ENCODE results near the gene SFT2D1. TPM values are rescaled to one million over a fixed set of nuclear protein-coding genes. Genes with fewer than 3 reads are reported as not detected.

Gene SFT2D1
- total RNA-seq, 4 donors from 2014 or later = 21.4 to 32.2 (median 26.1) TPM

DNA sequence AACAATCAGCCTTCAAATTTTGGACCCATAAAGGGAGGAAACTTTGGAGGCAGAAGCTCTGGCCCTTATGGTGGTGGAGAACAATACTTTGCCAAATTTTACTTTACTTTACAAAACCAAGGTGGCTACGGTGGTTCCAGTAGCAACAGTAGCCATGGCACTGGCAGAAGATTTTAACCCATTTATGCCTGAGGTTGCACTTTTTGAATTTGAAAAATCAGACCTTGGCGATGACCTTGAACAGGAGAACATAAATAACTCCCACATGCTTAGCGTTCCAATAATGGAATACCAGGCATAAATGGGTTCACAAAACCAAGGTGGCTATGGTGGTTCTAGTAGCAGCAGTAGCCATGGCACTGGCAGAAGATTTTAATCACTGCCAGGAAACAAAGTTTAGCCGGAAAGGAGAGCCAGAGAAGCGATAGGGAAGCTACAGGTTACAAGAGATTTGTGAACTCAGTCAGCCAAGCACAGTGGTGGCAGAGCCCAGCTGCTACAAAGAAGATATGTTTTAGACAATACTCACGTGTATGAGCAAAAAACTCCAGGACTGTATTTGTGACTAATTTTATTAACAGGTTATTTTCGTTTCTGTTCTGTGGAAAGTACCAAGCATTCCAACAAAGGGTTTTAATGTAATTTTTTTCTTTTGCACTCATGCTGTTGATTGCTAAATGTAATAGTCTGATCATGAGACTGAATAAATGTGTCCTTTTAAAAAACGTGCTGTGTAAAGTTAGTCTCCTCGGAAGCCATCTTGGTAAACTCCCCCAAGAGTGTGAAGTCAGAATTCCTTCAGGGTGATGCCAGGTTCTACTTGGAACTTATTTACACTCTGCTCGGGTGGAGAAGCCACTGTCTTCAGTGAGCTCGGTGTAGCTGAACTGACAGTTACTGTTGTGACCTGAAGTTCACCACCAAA, 6.7 kb downstream of the SFT2D1 start:
- Histone ChIP-seq H3K27ac (no peak overlapping the region), H3K4me3 (no peak overlapping the region), H3K9me3 (no peaks in the 10 kb centered on the region), H3K36me3 (peaks cover 0 to 40% of the 10 kb centered on the region in 2 donors), H3K4me1 (peaks cover 0 to 65% (median 13%) of the 10 kb centered on the region in 3 donors), H3K27me3 (no peaks in the 10 kb centered on the region)
- TF ChIP-seq, protein P1, sequence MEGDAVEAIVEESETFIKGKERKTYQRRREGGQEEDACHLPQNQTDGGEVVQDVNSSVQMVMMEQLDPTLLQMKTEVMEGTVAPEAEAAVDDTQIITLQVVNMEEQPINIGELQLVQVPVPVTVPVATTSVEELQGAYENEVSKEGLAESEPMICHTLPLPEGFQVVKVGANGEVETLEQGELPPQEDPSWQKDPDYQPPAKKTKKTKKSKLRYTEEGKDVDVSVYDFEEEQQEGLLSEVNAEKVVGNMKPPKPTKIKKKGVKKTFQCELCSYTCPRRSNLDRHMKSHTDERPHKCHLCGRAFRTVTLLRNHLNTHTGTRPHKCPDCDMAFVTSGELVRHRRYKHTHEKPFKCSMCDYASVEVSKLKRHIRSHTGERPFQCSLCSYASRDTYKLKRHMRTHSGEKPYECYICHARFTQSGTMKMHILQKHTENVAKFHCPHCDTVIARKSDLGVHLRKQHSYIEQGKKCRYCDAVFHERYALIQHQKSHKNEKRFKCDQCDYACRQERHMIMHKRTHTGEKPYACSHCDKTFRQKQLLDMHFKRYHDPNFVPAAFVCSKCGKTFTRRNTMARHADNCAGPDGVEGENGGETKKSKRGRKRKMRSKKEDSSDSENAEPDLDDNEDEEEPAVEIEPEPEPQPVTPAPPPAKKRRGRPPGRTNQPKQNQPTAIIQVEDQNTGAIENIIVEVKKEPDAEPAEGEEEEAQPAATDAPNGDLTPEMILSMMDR (IDR thresholded peaks at IDR 0.05) = no peak
- TF ChIP-seq POLR2A (IDR thresholded peaks at IDR 0.05) (no peak), EP300 (IDR thresholded peaks at IDR 0.05) (no peak), POLR2AphosphoS5 (IDR thresholded peaks at IDR 0.05) (no peak)
- no peak for ATAC-seq
- 60 to 71% methylated on average over 9 to 10 of the region's 11 CpGs for WGBS, 2 donors (ENCODE audit: low coverage in 1 of 2)

GRCh38 chr6:166334878-166335277, 7.5 kb downstream of the SFT2D1 start:
- WGBS, 2 donors (ENCODE audit: low coverage in 1 of 2) = 93 to 100% methylated on average over 3 to 7 of the region's 8 CpGs
- no peak for ATAC-seq
- H3K4me3 ChIP-seq = no peak overlapping the region
- H3K27me3 ChIP-seq = no peaks in the 10 kb centered on the region
- H3K27ac ChIP-seq = no peak overlapping the region
- peaks cover 0 to 65% (median 8%) of the 10 kb centered on the region in 3 donors for H3K4me1 ChIP-seq
- TF ChIP-seq POLR2AphosphoS5 (IDR thresholded peaks at IDR 0.05) (no peak), POLR2A (IDR thresholded peaks at IDR 0.05) (no peak), EP300 (IDR thresholded peaks at IDR 0.05) (no peak)
- TF ChIP-seq, protein P1 (IDR thresholded peaks at IDR 0.05) = no peak
- no peaks in the 10 kb centered on the region for H3K9me3 ChIP-seq
- peaks cover 0 to 40% of the 10 kb centered on the region in 2 donors for H3K36me3 ChIP-seq

DNA sequence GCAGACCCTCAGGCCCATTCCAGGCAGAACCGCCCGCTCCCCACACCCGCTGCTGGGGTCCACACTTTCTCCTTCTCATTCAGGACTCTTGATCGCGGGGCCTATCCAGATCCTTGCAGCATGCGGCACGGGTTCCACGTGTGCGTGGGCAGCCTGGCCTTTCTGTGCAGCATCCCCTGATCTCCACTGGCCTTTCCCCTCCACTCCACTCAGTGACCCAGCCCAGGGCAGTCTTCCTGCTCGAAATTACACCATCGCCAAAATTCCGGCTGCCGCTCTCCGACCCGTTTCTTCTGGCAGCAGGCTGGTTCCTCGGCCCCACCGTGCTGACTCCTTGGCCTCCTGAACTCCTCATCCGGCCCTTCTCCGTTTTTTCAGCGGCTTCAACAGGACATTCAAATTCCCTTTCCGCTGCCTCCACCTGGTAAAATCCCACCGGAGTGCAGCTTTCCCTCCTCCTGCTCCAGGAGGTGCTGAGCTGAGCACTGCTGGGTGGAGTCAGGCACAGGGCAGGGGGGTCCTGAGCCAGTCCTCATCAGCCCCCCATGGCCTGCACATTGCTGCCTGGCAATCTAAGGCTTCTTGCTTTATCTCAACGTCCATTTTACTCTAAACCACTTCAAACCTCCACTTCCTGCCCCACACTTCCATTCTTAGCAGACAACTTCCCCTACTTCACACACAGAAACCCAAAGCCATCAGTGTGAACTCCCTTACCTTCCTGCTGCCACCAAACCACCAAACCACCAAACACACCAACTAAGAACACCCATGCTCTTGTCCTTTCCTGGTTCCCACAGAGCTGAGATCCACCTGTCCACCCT, 9.0 kb downstream of the SFT2D1 start:
- WGBS, 2 donors (ENCODE audit: low coverage in 1 of 2) = 62 to 89% methylated on average over 15 to 20 of the region's 23 CpGs
- TF ChIP-seq POLR2AphosphoS5 (IDR thresholded peaks at IDR 0.05) (no peak), POLR2A (IDR thresholded peaks at IDR 0.05) (no peak), EP300 (IDR thresholded peaks at IDR 0.05) (no peak)
- TF ChIP-seq, protein P1 (IDR thresholded peaks at IDR 0.05) = no peak
- ATAC-seq = no peak
- peaks cover 0 to 55% (median 3%) of the 10 kb centered on the region in 3 donors for H3K4me1 ChIP-seq
- H3K4me3 ChIP-seq = no peak overlapping the region
- H3K27ac ChIP-seq = no peak overlapping the region
- peaks cover 0 to 48% of the 10 kb centered on the region in 2 donors for H3K36me3 ChIP-seq
- no peaks in the 10 kb centered on the region for H3K9me3 ChIP-seq
- H3K27me3 ChIP-seq = no peaks in the 10 kb centered on the region

DNA sequence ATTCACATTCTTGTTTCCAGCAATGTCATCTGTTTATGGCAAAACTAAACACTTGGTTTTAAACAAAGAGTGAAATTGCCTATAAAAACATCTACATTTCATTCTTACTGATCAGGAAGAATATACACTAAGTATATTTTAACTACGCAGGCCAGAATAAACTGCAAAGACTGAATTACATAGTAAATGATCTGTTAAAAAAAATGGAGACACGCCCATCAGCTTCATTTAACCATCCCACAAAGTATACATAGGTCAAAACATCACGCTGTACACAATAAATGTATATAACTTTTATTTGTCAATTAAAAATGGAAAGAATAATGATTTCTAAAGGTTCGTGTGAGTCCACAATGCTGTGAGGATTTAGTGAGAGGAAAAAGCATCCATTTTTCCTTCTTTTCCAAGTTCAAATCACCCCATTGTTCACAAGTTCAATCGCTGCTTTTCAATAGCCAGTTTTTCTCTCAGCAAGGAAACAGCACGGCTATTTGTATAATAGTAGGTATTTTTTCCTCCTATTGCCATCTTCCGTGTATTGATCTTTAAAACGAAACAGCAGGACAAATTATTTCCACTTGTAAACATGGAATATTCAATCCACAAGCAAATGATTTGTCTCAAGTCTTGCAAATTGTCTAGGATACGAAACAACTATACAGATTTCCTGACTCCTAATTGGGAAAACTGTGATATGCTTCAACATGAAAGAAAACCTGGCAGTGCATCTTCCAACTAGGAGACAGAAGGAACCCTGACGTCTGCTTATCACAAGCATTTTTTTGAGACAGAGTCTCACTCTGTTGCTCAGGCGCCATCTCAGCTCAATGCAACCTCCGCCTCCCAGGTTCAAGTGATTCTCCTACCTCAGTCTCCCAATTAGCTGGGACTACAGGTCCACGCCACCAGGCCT, 10.6 kb downstream of the SFT2D1 start:
- H3K4me3 ChIP-seq = no peak overlapping the region
- H3K9me3 ChIP-seq = no peaks in the 10 kb centered on the region
- peaks cover 0 to 45% (median 3%) of the 10 kb centered on the region in 3 donors for H3K4me1 ChIP-seq
- H3K36me3 ChIP-seq = peaks cover 0 to 50% of the 10 kb centered on the region in 2 donors
- no peak overlapping the region for H3K27ac ChIP-seq
- WGBS, 2 donors (ENCODE audit: low coverage in 1 of 2) = 72 to 74% methylated on average over 9 to 13 of the region's 13 CpGs
- TF ChIP-seq POLR2A (IDR thresholded peaks at IDR 0.05) = no peak
- TF ChIP-seq, protein P1 (IDR thresholded peaks at IDR 0.05) = no peak
- ATAC-seq = no peak
- no peaks in the 10 kb centered on the region for H3K27me3 ChIP-seq
